HG02642 (cell line): ENCODE data around the gene KRT16.
"Not testable (repeated sequence)": the region's sequence is repeated elsewhere in the genome, so short reads cannot be mapped to it uniquely, and the experiment has no call there.

ENCODE experiments used
- ATAC-seq: cut with Tn5 transposase; IDR thresholded peaks from one replicate; pipeline ENCODE4 v1.9.1; 2021; ENCODE audit warnings: mild to moderate bottlenecking; ENCODE audit not compliant: unreplicated experiment, poor library complexity

The KRT16 gene

DNA sequence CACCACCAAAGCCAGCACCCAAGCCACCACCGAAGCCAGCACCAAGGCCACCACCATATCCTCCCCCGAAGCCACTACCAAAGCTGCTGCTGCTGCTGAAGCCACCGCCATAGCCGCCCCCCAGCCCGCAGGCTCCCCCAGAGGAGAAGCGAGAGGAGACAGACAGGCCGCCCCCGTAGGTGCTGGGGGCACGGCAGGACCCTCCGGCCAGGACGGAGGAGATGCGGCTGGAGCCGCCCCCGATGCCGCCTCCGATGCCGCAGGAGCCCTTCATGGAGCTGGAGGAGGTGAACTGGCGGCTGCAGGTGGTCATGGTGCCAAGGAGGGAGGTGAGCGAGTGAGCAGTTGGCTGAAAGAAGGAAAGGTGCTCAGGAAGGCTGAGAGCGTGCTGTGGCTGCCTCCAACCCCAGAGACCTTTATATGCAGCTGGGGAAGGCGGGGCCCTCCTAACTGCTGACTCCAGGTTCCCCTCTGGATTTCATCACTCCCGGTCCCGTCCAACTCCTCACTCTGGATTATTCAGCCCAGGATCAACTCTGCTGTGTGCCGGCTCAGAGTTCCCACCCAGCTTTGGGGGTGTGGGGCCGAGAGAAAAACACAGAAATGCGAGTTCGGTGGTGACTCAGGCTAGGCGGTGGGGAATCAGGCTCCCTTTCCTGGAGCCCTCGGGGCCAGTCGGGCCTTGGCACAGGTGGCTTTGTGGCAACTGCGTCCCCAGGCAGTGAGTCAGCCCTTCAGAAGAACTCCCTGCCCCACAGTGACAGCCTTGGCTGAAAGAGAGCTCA lies at the start of gene KRT16:
KRT16 (minus strand) TSS at position 392 of the 785 bp plus-strand sequence; CDS start at position 313, 79 bp downstream.
- not testable (repeated sequence) for ATAC-seq

DNA sequence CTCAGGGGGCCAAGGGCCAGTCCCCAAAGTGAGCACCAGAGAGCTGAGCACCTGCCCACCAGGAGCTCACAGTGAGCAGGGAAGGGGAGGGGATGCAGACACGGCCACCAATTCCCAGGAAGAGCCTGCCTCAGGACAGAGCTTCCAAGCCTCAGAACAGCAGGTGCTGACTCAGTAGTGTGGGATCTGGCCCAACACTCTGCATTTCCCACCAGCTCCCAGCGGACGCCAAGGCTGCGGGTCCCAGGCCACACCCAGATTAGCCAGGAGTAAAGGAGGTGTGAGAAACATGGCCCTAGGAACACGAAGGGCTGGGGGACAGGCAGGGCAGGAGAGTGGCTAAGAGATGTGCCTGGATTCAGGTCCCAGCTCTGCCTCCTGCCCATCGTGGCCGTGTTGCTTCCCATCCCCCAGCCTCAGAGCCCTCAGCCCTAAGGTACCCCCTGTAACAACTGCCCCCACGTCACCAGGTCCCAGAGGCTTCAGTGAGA lies 47.7 kb upstream of the KRT16 start:
- ATAC-seq: no peak

DNA sequence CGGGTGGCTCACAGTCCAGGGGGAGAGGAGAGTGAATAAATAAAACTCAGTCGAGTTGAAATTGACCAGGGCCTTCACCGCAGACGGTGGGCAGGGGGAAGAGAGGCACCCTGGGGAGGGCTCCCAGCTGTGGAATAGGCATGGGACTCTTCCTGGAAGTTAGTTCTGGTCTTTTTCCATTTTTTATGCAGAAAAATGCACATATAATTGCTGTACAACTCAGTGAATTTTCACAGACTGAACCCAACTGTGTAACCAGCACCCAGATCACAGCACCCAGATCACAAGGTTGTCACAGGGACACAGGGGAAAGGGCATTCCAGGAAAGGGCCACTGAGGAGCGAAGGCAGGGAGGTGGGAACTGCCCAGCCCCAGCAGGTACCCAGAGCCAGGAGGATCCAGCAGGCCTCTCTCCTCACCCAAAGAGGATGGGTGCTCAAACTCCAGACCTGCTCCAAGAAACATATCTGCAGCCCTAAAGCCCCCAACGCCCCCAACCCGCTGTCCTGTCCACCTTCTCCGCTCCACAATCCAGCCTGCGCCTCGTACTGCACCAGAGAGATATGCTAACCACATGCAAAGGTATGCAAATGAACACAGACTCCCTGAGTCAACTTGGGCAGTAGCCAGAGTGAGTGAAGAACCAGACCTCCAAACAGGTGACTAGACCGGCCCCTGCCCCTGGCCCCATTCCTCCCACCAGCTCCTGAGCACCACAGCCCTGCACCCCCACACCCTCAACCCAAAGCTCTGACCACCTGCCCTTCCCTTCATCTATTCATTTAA lies 47.1 kb upstream of the KRT16 start:
- ATAC-seq: no peak

DNA sequence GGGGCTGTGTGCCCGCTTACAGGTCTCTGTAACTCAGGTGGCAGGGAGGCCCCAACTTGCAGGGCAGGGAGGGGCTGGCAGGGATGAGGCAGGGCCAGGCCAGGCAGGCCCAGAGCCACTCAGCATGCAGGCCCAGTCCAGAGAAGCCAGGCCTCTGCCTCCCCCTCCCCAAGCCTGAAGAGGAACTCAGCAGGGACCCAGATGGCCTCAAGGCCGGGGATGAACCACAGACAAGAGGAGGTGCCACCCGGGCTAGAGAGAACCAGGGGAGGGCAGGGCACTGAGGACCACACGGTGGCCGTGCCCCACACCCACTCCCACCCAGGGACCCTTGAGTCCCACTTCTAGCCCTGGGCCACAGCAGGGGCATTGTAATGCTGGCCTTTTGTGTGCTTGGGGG lies 46.3 kb upstream of the KRT16 start:
- ATAC-seq: no peak

DNA sequence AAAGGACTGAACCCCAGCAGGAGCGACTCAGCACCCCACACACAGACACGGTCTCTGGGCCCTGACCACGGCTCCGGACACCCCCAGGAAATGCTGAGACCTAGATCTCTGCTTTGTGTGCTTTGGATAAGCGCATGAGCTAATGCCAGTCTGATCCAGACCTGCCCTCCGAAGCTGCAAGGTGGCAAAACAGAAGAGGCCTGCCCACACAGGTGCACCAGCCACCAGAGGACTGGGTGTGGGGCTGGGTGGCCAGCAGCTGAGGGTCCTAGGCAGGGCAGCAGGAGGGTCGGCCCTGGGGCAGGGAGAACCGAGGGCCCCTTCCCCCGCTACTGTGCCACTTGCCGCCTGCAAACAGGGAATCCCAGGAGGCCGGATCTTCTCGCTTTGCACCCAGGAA lies 45.4 kb upstream of the KRT16 start:
- no peak for ATAC-seq

DNA sequence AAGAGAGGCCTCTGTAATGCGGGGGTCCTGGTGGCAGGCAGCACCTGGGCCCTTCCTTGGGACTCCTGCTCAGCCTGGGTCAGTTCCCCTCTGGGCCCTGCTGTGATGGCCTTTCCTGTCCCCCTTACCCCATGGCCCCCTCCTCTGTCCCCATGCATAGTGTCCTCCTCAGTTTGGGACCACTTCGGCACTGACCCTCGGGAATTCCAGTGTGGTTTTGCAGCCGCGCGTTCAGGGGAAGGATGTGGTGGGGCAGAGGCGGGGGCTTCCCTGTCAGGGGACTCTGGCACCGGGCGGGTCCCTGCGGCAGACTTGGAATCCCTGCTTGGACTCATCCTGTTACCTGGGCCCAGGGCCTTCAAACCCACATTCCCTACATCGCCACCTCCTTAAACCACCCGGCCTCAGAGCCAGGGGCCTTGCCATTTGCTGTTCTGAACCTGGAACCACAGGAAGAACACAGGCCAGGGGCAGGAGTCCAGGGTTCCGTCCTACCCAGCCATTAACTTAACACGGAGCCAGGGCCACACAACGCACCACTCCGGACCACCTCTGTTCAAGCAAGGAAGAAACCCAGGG lies 44.7 kb upstream of the KRT16 start:
- no peak for ATAC-seq

DNA sequence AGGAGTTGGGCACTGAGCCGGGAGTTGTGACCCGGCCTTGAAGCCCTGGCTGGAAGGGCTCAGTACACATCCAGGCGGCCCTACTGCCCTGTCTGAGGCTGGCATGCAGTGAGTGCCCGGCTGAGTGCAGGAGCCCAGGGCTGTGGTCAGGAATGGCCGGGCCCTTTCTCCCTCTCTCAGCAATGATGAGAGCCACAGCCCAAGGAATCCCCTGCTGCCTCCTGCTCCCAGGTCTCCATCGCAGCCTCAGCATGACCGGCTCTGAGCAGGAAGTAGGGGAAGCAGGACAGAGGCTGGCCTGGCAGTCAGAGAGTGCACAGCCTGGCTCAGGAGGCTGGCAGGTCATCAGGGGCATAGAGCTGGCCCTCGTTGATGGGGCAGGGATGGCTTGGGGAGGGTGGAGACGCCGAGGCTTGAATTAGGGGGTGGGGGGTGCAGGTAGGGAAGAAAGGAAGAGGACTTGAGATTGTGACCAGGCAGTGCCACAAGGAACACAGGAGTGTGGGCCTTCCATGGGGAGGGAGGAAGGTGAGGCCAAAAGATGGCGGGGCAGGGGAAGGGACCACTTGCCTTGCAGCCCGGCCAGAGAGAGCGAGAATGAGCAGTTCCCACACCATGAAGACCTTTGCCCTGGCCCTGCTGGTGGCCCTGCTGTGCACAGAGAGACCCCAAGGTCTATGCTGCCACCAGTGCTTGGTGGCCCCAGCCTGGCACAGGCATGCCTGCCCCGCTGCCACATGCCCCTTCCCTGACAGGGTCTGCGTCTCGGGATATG lies 43.9 kb upstream of the KRT16 start:
- ATAC-seq: no peak

DNA sequence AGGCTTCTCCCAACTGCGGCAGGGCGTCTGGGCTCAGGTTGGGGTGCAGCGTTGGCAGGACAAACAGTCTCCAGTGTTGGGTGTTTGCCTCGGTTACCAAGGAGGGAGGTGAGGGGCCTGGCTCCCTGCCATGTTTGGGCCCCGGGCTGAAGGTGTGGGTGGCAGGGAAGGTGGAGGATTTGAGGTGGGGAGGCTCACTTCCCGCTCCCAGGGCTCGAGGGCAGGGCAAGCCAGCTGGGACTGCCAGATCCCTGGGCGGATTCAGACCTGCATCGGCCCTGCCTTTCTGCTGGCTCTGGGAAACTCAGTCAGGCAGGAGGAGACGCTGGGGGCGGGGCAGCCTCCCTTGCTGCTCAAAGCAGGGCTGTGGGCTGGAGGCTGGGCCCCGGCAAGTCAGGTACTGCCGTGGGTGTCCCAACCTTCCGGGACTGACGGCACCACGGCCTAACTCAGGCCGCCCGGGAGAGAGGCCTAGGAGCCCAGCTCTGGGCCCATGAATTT lies 43.1 kb upstream of the KRT16 start:
- ATAC-seq: no peak

DNA sequence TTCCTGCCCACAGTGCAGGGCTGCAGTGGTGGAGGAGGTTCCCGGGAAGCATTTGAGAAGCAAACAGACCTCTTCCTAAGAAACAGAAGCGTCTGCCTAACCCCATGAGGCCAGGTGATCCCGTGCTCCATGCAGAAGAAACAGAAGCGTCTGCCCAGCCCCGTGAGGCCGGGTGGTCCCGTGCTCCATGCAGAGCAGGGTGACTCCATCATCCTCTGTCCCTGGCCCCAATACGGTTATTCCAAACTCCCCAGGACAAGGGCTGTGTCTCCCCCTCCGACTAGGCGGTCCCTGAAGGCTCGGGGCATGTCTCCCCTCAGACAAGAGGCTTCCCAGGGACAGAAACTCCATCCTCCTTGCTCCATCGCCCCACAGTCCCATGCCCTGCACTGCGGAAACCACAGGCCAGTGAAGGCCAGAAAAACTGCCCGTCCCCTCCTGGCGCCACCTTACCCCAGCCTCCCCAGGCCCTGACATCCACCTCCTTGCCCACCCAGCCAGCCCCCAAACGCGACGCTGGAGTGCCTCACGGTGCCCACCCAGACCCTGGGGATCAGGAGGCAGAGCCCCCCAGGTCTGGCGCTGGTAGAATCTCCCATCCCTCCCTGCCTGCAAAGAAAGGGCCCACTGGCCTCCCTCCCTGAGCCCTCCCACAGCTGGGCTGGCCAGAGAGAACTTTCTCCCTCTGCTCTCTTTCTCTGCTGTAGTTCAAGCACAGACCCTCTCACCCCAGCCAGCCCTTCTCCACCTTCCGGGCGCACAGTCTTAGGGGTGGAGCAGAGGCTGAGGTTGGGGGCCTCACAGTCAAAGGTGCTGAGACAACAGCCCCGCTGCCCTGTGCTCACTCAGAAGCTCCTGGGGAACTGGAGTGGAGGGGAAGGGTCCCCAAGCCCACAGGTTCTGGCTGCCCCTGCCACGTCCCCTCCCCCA lies 42.4 kb upstream of the KRT16 start:
- no peak for ATAC-seq

DNA sequence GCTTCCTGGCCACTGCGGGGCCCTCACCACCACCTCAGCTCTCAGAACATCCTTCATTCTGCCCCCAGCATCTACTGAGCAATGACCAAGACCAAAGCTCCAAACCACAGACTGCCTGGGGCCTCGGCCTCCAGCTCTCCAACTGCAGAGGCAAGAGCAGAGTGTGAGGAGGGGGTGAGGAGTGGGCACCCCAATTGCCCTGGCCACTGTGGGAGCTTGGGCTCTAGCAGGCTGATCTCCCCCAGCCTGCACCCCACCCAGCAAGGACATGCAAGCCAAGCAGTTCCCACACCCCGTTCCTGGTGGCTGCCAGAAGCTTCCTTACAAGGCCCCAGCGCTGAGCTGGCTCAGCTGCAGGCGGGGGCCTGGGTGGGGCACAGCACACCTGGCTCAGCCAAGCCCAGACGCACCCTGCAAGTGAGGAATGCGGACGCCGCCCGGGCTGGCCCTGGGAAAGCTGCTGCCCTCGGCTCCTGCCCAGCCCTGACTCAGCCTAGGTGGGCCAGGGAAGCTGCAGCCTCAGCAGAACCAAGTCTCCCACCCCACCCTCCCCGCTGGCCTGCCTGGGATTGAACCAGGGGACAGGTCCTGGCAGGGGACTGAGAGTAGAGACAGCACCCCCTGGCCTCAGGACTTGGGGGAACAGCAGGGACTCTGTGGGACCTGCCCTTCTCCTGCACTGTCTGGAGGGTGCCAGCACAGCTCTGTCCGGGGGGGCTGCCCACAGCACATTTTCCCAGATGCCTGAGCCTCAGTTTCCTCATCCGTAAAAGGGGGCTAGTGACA lies 41.5 kb upstream of the KRT16 start:
- ATAC-seq: no peak

DNA sequence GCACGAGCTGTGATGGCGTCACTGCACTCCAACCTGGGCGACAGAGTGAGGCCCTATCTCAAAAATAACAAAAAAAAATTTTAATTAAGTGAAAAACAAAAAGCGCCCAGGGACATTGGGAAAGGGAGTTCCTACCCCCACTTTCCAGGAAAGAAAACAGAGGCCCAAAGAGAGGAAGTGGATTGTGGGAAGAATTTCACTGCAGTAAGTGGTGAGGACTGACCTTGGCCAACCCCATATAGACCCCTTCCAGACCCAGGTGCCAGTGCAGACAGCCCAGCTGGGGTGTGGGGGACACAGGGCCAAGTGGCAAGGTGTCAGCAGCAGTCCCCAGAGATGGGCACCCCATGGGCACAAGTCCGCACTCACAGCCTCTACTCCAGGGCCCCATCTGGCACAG lies 40.9 kb upstream of the KRT16 start:
- no peak for ATAC-seq

DNA sequence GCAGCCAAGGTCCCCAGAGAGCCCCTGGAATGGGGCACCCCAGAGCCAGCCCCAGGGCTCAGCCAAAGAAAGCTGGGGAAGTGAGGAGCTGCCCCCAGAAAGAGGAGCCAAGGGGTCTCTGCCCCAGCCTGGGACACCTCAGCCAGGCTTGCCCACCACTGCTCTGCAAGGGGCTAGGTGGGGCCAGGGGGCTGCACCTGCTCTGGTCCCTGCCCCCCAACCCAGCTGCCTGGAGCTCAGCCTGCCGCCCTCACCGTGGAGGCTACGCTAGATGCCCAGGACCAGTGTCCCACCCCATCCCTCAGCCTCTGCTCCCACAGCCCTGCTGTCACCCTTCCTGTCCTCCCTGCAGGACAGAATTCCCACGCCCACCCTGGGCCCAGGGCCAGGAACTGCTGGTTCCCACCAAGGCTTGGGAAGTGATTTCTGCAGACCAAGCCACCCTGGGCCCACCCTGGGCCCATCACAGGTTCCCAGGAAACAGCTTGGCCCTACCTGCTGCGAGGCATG lies 39.9 kb upstream of the KRT16 start:
- ATAC-seq: no peak

DNA sequence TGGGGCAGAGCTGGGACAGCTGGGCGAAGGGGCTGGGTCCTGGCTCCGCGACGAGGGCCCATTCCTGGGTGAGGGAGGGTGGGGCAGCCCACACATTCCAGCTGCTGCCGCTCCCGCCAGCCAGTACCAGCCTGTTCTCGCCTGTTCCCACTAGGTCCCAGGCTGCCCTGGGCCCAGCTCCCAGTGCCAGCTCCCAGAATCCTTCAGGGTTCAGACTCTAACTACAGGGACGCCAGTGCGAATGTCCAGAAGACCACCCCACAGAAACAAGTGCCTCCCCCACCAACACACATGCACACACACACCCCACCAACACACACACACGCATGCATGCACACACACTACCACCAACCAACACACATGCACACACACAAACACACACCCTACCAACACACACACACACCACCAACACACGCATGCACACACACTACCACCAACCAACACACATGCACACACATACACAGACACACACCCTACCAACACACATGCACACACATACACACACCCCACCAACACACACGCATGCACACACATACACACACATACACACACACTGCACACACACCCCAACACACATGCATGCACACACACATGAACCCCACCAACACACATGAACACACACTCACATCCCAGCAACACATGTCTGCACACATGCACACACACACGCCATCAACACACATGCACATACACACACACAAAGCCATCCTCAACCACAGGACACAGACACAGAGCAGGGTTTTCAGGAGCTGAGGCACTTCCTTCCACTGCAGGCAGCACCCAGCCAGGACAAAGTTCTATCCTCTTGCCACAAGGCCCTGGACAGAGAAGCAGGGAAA lies 39.3 kb upstream of the KRT16 start:
- no peak for ATAC-seq

DNA sequence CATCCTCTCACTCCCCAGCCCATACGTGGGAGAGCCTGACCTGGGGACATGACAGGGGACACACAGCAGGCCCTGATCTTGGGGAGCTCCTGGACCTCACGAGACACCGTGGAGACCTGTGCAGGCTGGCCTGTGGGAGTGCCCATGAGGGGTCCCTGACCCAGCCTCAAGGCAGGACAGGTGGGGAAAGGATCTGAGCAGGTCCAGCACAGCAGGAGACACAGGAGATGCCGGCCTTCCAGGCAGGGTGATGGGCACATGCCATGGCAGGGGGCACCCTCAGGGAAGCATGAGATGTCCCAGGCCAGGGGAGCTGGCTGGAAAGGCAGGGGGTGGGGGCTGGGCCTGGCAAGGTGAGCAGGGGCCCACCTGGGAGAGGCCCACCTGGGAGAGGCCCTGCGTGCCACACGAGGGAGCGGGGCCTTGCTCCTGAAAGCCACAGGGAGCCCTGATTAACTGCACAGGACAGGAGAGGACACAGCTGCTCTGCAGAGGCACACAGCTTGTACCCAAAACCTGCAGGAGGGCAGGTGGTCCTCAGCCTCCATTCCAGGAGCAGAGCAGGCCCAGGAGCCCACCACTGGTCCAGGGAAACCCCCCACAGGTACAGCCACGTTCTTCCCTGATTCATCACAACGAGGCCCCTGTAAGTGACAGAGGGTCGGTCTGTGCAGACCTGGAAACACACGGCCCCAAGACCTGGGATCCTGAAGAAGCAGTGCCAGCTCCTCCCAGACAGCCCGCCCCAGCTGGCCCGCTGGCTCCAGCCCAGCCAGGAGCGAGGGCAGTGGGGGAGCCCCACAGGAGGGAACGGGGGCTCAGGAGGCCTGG lies 38.4 kb upstream of the KRT16 start:
- ATAC-seq: no peak

DNA sequence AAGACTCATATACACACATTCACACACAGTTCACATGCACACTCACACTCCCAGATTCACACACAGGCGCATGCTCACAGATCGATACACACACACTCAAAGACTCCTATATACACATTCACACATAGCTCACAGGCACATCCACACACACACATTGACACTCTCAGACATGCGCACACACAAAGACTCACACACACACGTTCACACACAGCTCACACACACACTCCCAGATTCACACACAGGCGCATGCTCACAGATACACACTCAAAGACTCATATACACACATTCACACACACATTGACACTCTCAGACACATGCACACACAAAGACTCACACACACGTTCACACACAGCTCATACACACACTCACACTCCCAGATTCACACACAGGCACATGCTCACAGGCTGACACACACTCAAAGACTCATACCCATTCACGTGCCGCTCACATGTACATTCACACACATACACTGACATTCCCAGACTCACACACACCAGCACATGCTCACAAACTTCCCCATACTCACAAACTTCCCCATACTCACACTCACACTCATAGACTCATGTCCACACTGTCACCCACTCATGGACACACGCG lies 37.5 kb upstream of the KRT16 start:
- no peak for ATAC-seq
